NCI-H2029 (cell line): ENCODE results near the gene URM1.

Experiments
- DNase-seq: peaks from one replicate; lab custom pipeline; 2025; lab: John Stamatoyannopoulos, UW

Gene URM1

GRCh38 chr9:128349125-128349524 is 22.0 kb upstream of the URM1 start:
- no peak for DNase-seq

- no peak for DNase-seq
Measured at GRCh38 chr9:128349772-128350171, 21.4 kb upstream of the URM1 start.

- DNase-seq: no peak
Measured at GRCh38 chr9:128355451-128355850, 15.7 kb upstream of the URM1 start.

- DNase-seq: no peak
Measured at GRCh38 chr9:128358090-128358489, 13.1 kb upstream of the URM1 start.

- DNase-seq: no peak
Measured at GRCh38 chr9:128358861-128359260, 12.3 kb upstream of the URM1 start.

GRCh38 chr9:128360826-128361225 is 10.3 kb upstream of the URM1 start:
- no peak for DNase-seq

- DNase-seq: peak; percentile 28
Measured at GRCh38 chr9:128361296-128361985, 9.7 kb upstream of the URM1 start.

- peak; percentile 77 for DNase-seq
Measured at GRCh38 chr9:128361986-128362646, 9.1 kb upstream of the URM1 start.

- no peak for DNase-seq
Measured at GRCh38 chr9:128362774-128363173, 8.4 kb upstream of the URM1 start.

GRCh38 chr9:128365525-128365924 is 5.6 kb upstream of the URM1 start:
- no peak for DNase-seq

- no peak for DNase-seq
Measured at GRCh38 chr9:128369024-128369706, 2.0 kb upstream of the URM1 start.

- no peak for DNase-seq
Measured at GRCh38 chr9:128370367-128370751, 815 bp upstream of the URM1 start.

- no peak for DNase-seq
Measured at GRCh38 chr9:128371630-128372117, 500 bp downstream of the URM1 start.

GRCh38 chr9:128372188-128372641 is 1.0 kb downstream of the URM1 start:
- DNase-seq: peak; percentile 5

GRCh38 chr9:128372784-128373183 is 1.6 kb downstream of the URM1 start:
- DNase-seq: no peak

- DNase-seq: no peak
Measured at GRCh38 chr9:128374221-128374675, 3.1 kb downstream of the URM1 start.

- DNase-seq: no peak
Measured at GRCh38 chr9:128375865-128376264, 4.7 kb downstream of the URM1 start.

GRCh38 chr9:128382261-128382660 is 11.1 kb downstream of the URM1 start:
- DNase-seq: no peak

- DNase-seq: no peak
Measured at GRCh38 chr9:128383007-128383753, 12.0 kb downstream of the URM1 start.

GRCh38 chr9:128383791-128384190 is 12.6 kb downstream of the URM1 start:
- DNase-seq: no peak

GRCh38 chr9:128384801-128385495 is 13.8 kb downstream of the URM1 start:
- DNase-seq: no peak
